SK-N-SH (cell line): Measurements from ENCODE around the gene FYN. TPM values are rescaled to one million over a fixed set of nuclear protein-coding genes. Genes with fewer than 3 reads are reported as not detected.

Source experiments
- CTCF ChIA-PET: fragments of 300-600, 350-600 bp; formaldehyde crosslinking; extraction: SDS; loops from one replicate; lab custom pipeline; 2021; lab: Yijun Ruan, JAX
- POLR2A ChIA-PET: fragments of 350-600 bp; sonication (Branson Sonifier 250); formaldehyde crosslinking; extraction: SDS; loops from one replicate; lab custom pipeline; 2020; ENCODE audit warnings: antibody characterized with exemption, inconsistent platforms; lab: Yijun Ruan, JAX
- DNase-seq: peaks from one replicate; pipeline ENCODE4 v3.0.0; 2012
- H2AFZ ChIP-seq: fragments of 200-600 bp; sonication (generic); 2 replicates; pipeline ENCODE4 v1.8.1; 2016; ENCODE audit warnings: antibody characterized with exemption, mild to moderate bottlenecking, low read depth
- H3F3A ChIP-seq: fragments of 200-600 bp; sonication (generic); replicated peaks from 2 replicates; pipeline ENCODE3; 2016; ENCODE audit warnings: antibody characterized with exemption, mild to moderate bottlenecking; ENCODE audit not compliant: insufficient read depth
- H3K27ac ChIP-seq, 2 experiments: fragments of 200-500 bp in 1 of 2; fragments of 200-600 bp in 1 of 2; sonication (Bioruptor generic) in 1 of 2; sonication (generic), shearing (Covaris generic) in 1 of 2; 2 replicates each; pipeline versions ENCODE4 v1.5.1 to v1.6.1; 2014 to 2016; ENCODE audit warnings: low read depth in 2 of 2, inconsistent platforms in 1 of 2, low read length in 1 of 2, mild to moderate bottlenecking in 1 of 2, mixed read lengths in 1 of 2
- H3K27me3 ChIP-seq: fragments of 200-600 bp; sonication (generic), shearing (Covaris generic); 2 replicates; pipeline ENCODE4 v1.6.1; 2016; ENCODE audit warnings: mixed run types; ENCODE audit not compliant: insufficient read depth
- H3K36me3 ChIP-seq, 2 experiments: fragments of 200-500 bp in 1 of 2; fragments of 200-600 bp in 1 of 2; sonication (Bioruptor generic) in 1 of 2; sonication (generic) in 1 of 2; replicated peaks in 1 of 2; 2 replicates each; pipeline versions ENCODE3 to v1.5.1; 2014 to 2016; ENCODE audit warnings: low read length in 1 of 2, mild to moderate bottlenecking in 1 of 2; ENCODE audit not compliant: insufficient read depth in 2 of 2, control insufficient read depth in 1 of 2
- H3K4me1 ChIP-seq, 2 experiments: fragments of 200-500 bp in 1 of 2; fragments of 200-600 bp in 1 of 2; sonication (Bioruptor generic) in 1 of 2; sonication (generic), shearing (Covaris generic) in 1 of 2; 2 replicates each; pipeline versions ENCODE4 v1.5.1 to v1.6.1; 2014 to 2016; ENCODE audit warnings: low read depth in 1 of 2, low read length in 1 of 2, mixed run types in 1 of 2; ENCODE audit not compliant: insufficient read depth in 2 of 2, control insufficient read depth in 1 of 2
- H3K4me2 ChIP-seq: fragments of 200-600 bp; sonication (generic), shearing (Covaris generic); 2 replicates; pipeline ENCODE4 v1.6.1; 2017; ENCODE audit warnings: mixed run types
- H3K4me3 ChIP-seq, 2 experiments: fragments of 200-500 bp in 1 of 2; fragments of 200-600 bp in 1 of 2; sonication (Bioruptor generic) in 1 of 2; sonication (generic), shearing (Covaris generic) in 1 of 2; 2 replicates each; pipeline versions ENCODE4 v1.5.1 to v1.8.1; 2014 to 2016; ENCODE audit warnings: low read depth in 2 of 2, inconsistent platforms in 1 of 2, low read length in 1 of 2, mild to moderate bottlenecking in 1 of 2, mixed read lengths in 1 of 2, moderate library complexity in 1 of 2
- H3K79me2 ChIP-seq: fragments of 200-600 bp; sonication (generic); 2 replicates; pipeline ENCODE4 v1.8.1; 2017; ENCODE audit warnings: mild to moderate bottlenecking; ENCODE audit not compliant: insufficient read depth
- H3K9ac ChIP-seq: fragments of 200-600 bp; sonication (generic); 2 replicates; pipeline ENCODE4 v1.6.1; 2017; ENCODE audit warnings: mixed run types
- H3K9me2 ChIP-seq: fragments of 200-600 bp; sonication (generic); 2 replicates; pipeline ENCODE4 v1.6.1; 2017; ENCODE audit warnings: mixed run types
- H3K9me3 ChIP-seq: fragments of 200-600 bp; sonication (generic); 2 replicates; pipeline ENCODE4 v1.6.1; 2017; ENCODE audit warnings: mixed run types, mild to moderate bottlenecking, moderate library complexity
- H4K20me1 ChIP-seq: fragments of 200-600 bp; sonication (generic); 2 replicates; pipeline ENCODE4 v1.6.1; 2017; ENCODE audit warnings: mild to moderate bottlenecking, mixed run types; ENCODE audit not compliant: insufficient read depth
- CHD2 ChIP-seq: fragments of 150-350 bp; IDR thresholded peaks from 2 replicates; pipeline ENCODE4 v1.6.1; 2018; ENCODE audit warnings: low read length; ENCODE audit not compliant: partially characterized antibody
- CTCF ChIP-seq: fragments of 200-600 bp; sonication (generic); IDR thresholded peaks from 2 replicates; pipeline ENCODE4 v1.6.1; 2017; ENCODE audit warnings: antibody characterized with exemption, mild to moderate bottlenecking, moderate library complexity
- EZH2phosphoT487 ChIP-seq: fragments of 200-600 bp; sonication (generic); IDR thresholded peaks from 2 replicates; pipeline ENCODE4 v1.6.1; 2017; ENCODE audit warnings: low read depth, mixed run types, mild to moderate bottlenecking, antibody characterized with exemption, moderate library complexity, borderline replicate concordance
- FOSL2 ChIP-seq: IDR thresholded peaks from 2 replicates; pipeline ENCODE4 v1.4.0; 2012; ENCODE audit warnings: low read depth, mild to moderate bottlenecking, moderate library complexity, borderline replicate concordance
- FOXM1 ChIP-seq: IDR thresholded peaks from 2 replicates; pipeline ENCODE4 v1.4.0; 2012; ENCODE audit warnings: low read depth, mild to moderate bottlenecking
- GABPA ChIP-seq: IDR thresholded peaks from 2 replicates; pipeline ENCODE4 v1.4.0; 2012; ENCODE audit warnings: low read depth, mild to moderate bottlenecking
- JUND ChIP-seq: IDR thresholded peaks from 2 replicates; pipeline ENCODE4 v1.4.0; 2012
- MEF2A ChIP-seq: IDR thresholded peaks from 2 replicates; pipeline ENCODE4 v1.4.0; 2012; ENCODE audit warnings: low read depth, borderline replicate concordance
- NFIC ChIP-seq: IDR thresholded peaks from 2 replicates; pipeline ENCODE4 v1.4.0; 2012; ENCODE audit warnings: borderline replicate concordance
- NRF1 ChIP-seq: IDR thresholded peaks from 2 replicates; pipeline ENCODE4 v1.6.1; 2012; ENCODE audit warnings: low read depth, mild to moderate bottlenecking, low read length
- RAD21 ChIP-seq: IDR thresholded peaks from 2 replicates; pipeline ENCODE4 v1.6.1; 2012; ENCODE audit warnings: mild to moderate bottlenecking, low read length
- REST ChIP-seq: IDR thresholded peaks from 2 replicates; pipeline ENCODE4 v1.6.1; 2012; ENCODE audit warnings: mild to moderate bottlenecking, low read depth, low read length, moderate library complexity
- RFX5 ChIP-seq: IDR thresholded peaks from 2 replicates; pipeline ENCODE4 v1.6.1; 2012; ENCODE audit warnings: mild to moderate bottlenecking, improper control_type of control experiment, low read length
- RXRA ChIP-seq: IDR thresholded peaks from 2 replicates; pipeline ENCODE4 v1.4.0; 2012; ENCODE audit warnings: low read depth, mild to moderate bottlenecking, borderline replicate concordance
- SIN3A ChIP-seq: IDR thresholded peaks from 2 replicates; pipeline ENCODE4 v1.6.1; 2012; ENCODE audit warnings: low read depth, mild to moderate bottlenecking, low read length, moderate library complexity, borderline replicate concordance
- SMC3 ChIP-seq: IDR thresholded peaks from 2 replicates; pipeline ENCODE4 v1.6.1; 2012; ENCODE audit warnings: low read depth, low read length, improper control_type of control experiment
- TAF1 ChIP-seq: IDR thresholded peaks from 2 replicates; pipeline ENCODE4 v1.6.1; 2012; ENCODE audit warnings: low read depth, mild to moderate bottlenecking, low read length, moderate library complexity, borderline replicate concordance
- USF1 ChIP-seq: IDR thresholded peaks from 2 replicates; pipeline ENCODE4 v1.4.0; 2012; ENCODE audit warnings: low read depth, borderline replicate concordance
- ZBTB33 ChIP-seq: IDR thresholded peaks from 2 replicates; pipeline ENCODE4 v1.4.0; 2012; ENCODE audit warnings: low read depth, borderline replicate concordance
- WGBS: methylation state at CpG from one replicate; pipeline ENCODE4 v1.1.6; 2017; ENCODE audit warnings: low lambda C conversion rate; 5-methylcytosine and 5-hydroxymethylcytosine counted together
- polyA plus RNA-seq, 3 experiments: library from polyadenylated mRNA; depleted of rRNA; stranded (reverse); fragments of >200 nt; gene quantifications; 2 replicates each; pipeline ENCODE4 v1.2.3, GENCODE V29; 2012

Gene FYN
- polyA plus RNA-seq, 1 of the 3 experiments (the other 2 are of a cell fraction): 31.0 TPM

- TF ChIP-seq REST (no peak), SIN3A (no peak), NRF1 (no peak), RAD21 (no peak), FOXM1 (no peak), USF1 (no peak), MEF2A (no peak), GABPA (no peak), EZH2phosphoT487 (no peak), TAF1 (no peak)
Observed at GRCh38 chr6:111743862-111744692, 129.2 kb downstream of the FYN start (continued).

- H3K79me2 ChIP-seq: no peaks in the 10 kb centered on the region
- 93% methylated on average over 5 of the region's 5 CpGs for WGBS
Observed at GRCh38 chr6:111743360-111743759, 129.9 kb downstream of the FYN start.

More at GRCh38 chr6:111743360-111743759, 129.9 kb downstream of the FYN start:
- no peaks in the 10 kb centered on the region for H3K9me3 ChIP-seq
- H3F3A ChIP-seq: no peaks in the 10 kb centered on the region
- TF ChIP-seq FOXM1 (no peak), NFIC (no peak), GABPA (no peak), FOSL2 (no peak), JUND (no peak), RXRA (no peak), SMC3 (no peak), RFX5 (no peak), ZBTB33 (no peak), NRF1 (no peak), CTCF (no peak), CHD2 (no peak)
- ChIA-PET CTCF (interaction anchor here (0.8 to 1.4 kb wide), 4 partner anchors 9 to 300 kb away, joined by 3 read pairs; no protein-coding TSS in a partner anchor), POLR2A (no interaction called here)
- no peak overlapping the region for H3K4me3 ChIP-seq
- H3K36me3 ChIP-seq: no peaks in the 10 kb centered on the region
- no peaks in the 10 kb centered on the region for H3K27me3 ChIP-seq
- no peak overlapping the region for H3K9ac ChIP-seq
- no peak overlapping the region for H3K4me2 ChIP-seq
- no peak overlapping the region for H2AFZ ChIP-seq
- no peak for DNase-seq
- H3K27ac ChIP-seq: no peak overlapping the region; a peak in 1 of 4 replicates
- peaks cover 0 to 40% of the 10 kb centered on the region in 2 experiments; a peak in 3 of 4 replicates for H3K4me1 ChIP-seq
- no peaks in the 10 kb centered on the region for H4K20me1 ChIP-seq
- no peaks in the 10 kb centered on the region for H3K9me2 ChIP-seq
